H1 (cell line): Measurements from ENCODE around the gene CCP110. TPM values are rescaled to one million over a fixed set of nuclear protein-coding genes. Genes with fewer than 3 reads are reported as not detected.
"Not testable (repeated sequence)": the region's sequence is repeated elsewhere in the genome, so short reads cannot be mapped to it uniquely, and the experiment has no call there.

Source experiments
- CTCF ChIA-PET: fragments of 300-600 bp; sonication (Branson Sonifier 250); formaldehyde crosslinking; loops from one replicate; lab custom pipeline; 2021; ENCODE audit not compliant: partially characterized antibody; lab: Charles Lee
- POLR2A ChIA-PET: fragments of 300-600 bp; sonication (Branson Sonifier 250); formaldehyde crosslinking; loops from one replicate; lab custom pipeline; 2021; ENCODE audit warnings: inconsistent platforms; ENCODE audit not compliant: partially characterized antibody; lab: Charles Lee
- DNase-seq, 2 experiments: peaks; one replicate each; pipeline versions ENCODE4 v3.0.0 to v3.0.0-alpha.2; 2010 to 2022; ENCODE audit warnings: low spot score in 2 of 2, low read depth in 1 of 2, mixed read lengths in 1 of 2
- FAIRE-seq: peaks from 2 replicates; lab custom pipeline; 2011; peaks lifted over from hg19 to GRCh38; lab: Jason Lieb, UNC
- H2AFZ ChIP-seq: 2 replicates; pipeline ENCODE4 v1.8.1; 2012; ENCODE audit warnings: low read length, inconsistent platforms
- H2AK5ac ChIP-seq: 2 replicates; pipeline ENCODE4 v1.6.1; 2013; ENCODE audit warnings: low read depth, low read length
- H2BK120ac ChIP-seq: replicated peaks from 2 replicates; pipeline ENCODE3; 2013; ENCODE audit warnings: low read depth, low read length, inconsistent platforms
- H2BK12ac ChIP-seq: 2 replicates; pipeline ENCODE4 v1.6.1; 2013; ENCODE audit warnings: low read depth, low read length
- H2BK15ac ChIP-seq: 2 replicates; pipeline ENCODE4 v1.6.1; 2013; ENCODE audit warnings: low read length
- H2BK20ac ChIP-seq: 2 replicates; pipeline ENCODE4 v1.6.1; 2013; ENCODE audit warnings: low read length
- H2BK5ac ChIP-seq: 2 replicates; pipeline ENCODE4 v1.6.1; 2013; ENCODE audit warnings: low read depth, low read length
- H3K14ac ChIP-seq: 2 replicates; pipeline ENCODE4 v1.6.1; 2013; ENCODE audit warnings: inconsistent platforms; ENCODE audit not compliant: insufficient read length
- H3K18ac ChIP-seq: 2 replicates; pipeline ENCODE4 v1.6.1; 2013; ENCODE audit warnings: low read length; ENCODE audit errors: extremely low read depth
- H3K23ac ChIP-seq: 2 replicates; pipeline ENCODE4 v1.6.1; 2013; ENCODE audit warnings: inconsistent platforms; ENCODE audit not compliant: insufficient read length
- H3K23me2 ChIP-seq: 2 replicates; pipeline ENCODE4 v1.6.1; 2013; ENCODE audit warnings: low read depth, low read length
- H3K27ac ChIP-seq: 2 replicates; pipeline ENCODE4 v1.6.1; 2011; ENCODE audit warnings: low read depth, low read length, inconsistent platforms
- H3K27me3 ChIP-seq, 4 experiments: replicated peaks in 1 of 4; 1 replicate in 1 of 4; 2 replicates in 3 of 4; pipeline versions ENCODE4 v1.6.1 to v1.8.1; 2011 to 2013; ENCODE audit warnings: low read length in 3 of 4, mild to moderate bottlenecking in 3 of 4, inconsistent platforms in 2 of 4, mixed read lengths in 2 of 4, moderate library complexity in 1 of 4; ENCODE audit not compliant: control insufficient read depth in 3 of 4, insufficient read depth in 3 of 4; ENCODE audit errors: extremely low read depth in 1 of 4
- H3K36me3 ChIP-seq, 4 experiments: 2 replicates each; pipeline versions ENCODE4 v1.6.1 to v1.8.1; 2011 to 2013; ENCODE audit warnings: mild to moderate bottlenecking in 4 of 4, low read length in 3 of 4, moderate library complexity in 2 of 4, control low read depth in 1 of 4, inconsistent platforms in 1 of 4; ENCODE audit not compliant: insufficient read depth in 4 of 4, control insufficient read depth in 2 of 4
- H3K4ac ChIP-seq: replicated peaks from 2 replicates; pipeline ENCODE3; 2013; ENCODE audit warnings: low read length, low read depth, mixed read lengths, inconsistent platforms; ENCODE audit not compliant: insufficient read length
- H3K4me1 ChIP-seq, 4 experiments: replicated peaks in 1 of 4; 1 replicate in 1 of 4; 2 replicates in 3 of 4; pipeline versions ENCODE4 v1.6.1 to v1.8.1; 2011 to 2013; ENCODE audit warnings: low read length in 3 of 4, inconsistent platforms in 2 of 4, mixed read lengths in 1 of 4; ENCODE audit not compliant: insufficient read depth in 4 of 4, control insufficient read depth in 3 of 4
- H3K4me2 ChIP-seq, 2 experiments: 2 replicates each; pipeline versions ENCODE4 v1.6.1 to v1.8.1; 2011 to 2013; ENCODE audit warnings: low read depth in 2 of 2, low read length in 2 of 2, control low read depth in 1 of 2, inconsistent platforms in 1 of 2, mild to moderate bottlenecking in 1 of 2; ENCODE audit not compliant: insufficient read depth in 1 of 2
- H3K4me3 ChIP-seq, 4 experiments: fragments of 200-600, 300-600 bp in 1 of 4; sonication (generic), shearing (Covaris generic), sonication (Bioruptor Twin) in 1 of 4; 2 replicates each; pipeline versions ENCODE4 v1.5.1 to v1.8.1; 2011 to 2016; ENCODE audit warnings: low read length in 4 of 4, low read depth in 3 of 4, control low read depth in 2 of 4, inconsistent platforms in 2 of 4, mild to moderate bottlenecking in 2 of 4, mixed read lengths in 1 of 4, moderate library complexity in 1 of 4; ENCODE audit not compliant: insufficient read depth in 2 of 4; ENCODE audit errors: extremely low read depth in 1 of 4
- H3K56ac ChIP-seq: replicated peaks from 2 replicates; pipeline ENCODE3; 2013; ENCODE audit warnings: low read depth, mild to moderate bottlenecking, mixed read lengths, low read length, inconsistent platforms; ENCODE audit not compliant: insufficient read length
- H3K79me1 ChIP-seq: 2 replicates; pipeline ENCODE4 v1.6.1; 2013; ENCODE audit warnings: low read depth, low read length, control low read depth
- H3K79me2 ChIP-seq, 2 experiments: 2 replicates each; pipeline versions ENCODE4 v1.6.1 to v1.8.1; 2012 to 2013; ENCODE audit warnings: low read length in 2 of 2, mild to moderate bottlenecking in 2 of 2, inconsistent platforms in 1 of 2; ENCODE audit not compliant: insufficient read depth in 2 of 2, control insufficient read depth in 1 of 2
- H3K9ac ChIP-seq, 4 experiments: replicated peaks in 1 of 4; 1 replicate in 1 of 4; 2 replicates in 3 of 4; pipeline versions ENCODE4 v1.6.1 to v1.8.1; 2011 to 2013; ENCODE audit warnings: low read depth in 3 of 4, low read length in 3 of 4, control low read depth in 2 of 4, mild to moderate bottlenecking in 2 of 4, moderate library complexity in 2 of 4, inconsistent platforms in 1 of 4; ENCODE audit errors: extremely low read depth in 1 of 4
- H3K9me3 ChIP-seq, 2 experiments: 2 replicates each; pipeline versions ENCODE4 v1.6.1 to v1.8.1; 2012 to 2013; ENCODE audit warnings: mild to moderate bottlenecking in 2 of 2, moderate library complexity in 2 of 2, control low read depth in 1 of 2, inconsistent platforms in 1 of 2, low read depth in 1 of 2, low read length in 1 of 2, mixed read lengths in 1 of 2; ENCODE audit not compliant: insufficient read depth in 2 of 2
- H4K20me1 ChIP-seq, 2 experiments: replicated peaks in 1 of 2; 2 replicates each; pipeline versions ENCODE3 to v1.8.1; 2011 to 2013; ENCODE audit warnings: inconsistent platforms in 2 of 2, low read length in 2 of 2, mild to moderate bottlenecking in 1 of 2; ENCODE audit not compliant: insufficient read depth in 2 of 2, control insufficient read depth in 1 of 2
- H4K5ac ChIP-seq: 2 replicates; pipeline ENCODE4 v1.6.1; 2013; ENCODE audit warnings: low read length, low read depth, mixed read lengths, inconsistent platforms; ENCODE audit not compliant: insufficient read length
- H4K8ac ChIP-seq: 2 replicates; pipeline ENCODE4 v1.8.0; 2013; ENCODE audit warnings: mild to moderate bottlenecking, moderate library complexity, low read length, inconsistent platforms; ENCODE audit not compliant: insufficient read depth; ENCODE audit errors: extremely low read depth
- H4K91ac ChIP-seq: replicated peaks from 2 replicates; pipeline ENCODE3; 2013; ENCODE audit warnings: low read length, mixed read lengths, inconsistent platforms; ENCODE audit not compliant: insufficient read length
- WGBS, 2 experiments: shearing (Covaris generic) in 1 of 2; methylation state at CpG; one replicate each; pipeline versions ENCODE4 v1.1.6 to v1.1.7; 2013 to 2015; ENCODE audit warnings: low lambda C conversion rate in 2 of 2, mixed read lengths in 2 of 2, inconsistent platforms in 1 of 2, low coverage in 1 of 2, missing lambda C conversion rate in 1 of 2; ENCODE audit not compliant: insufficient replicate concordance in 2 of 2, insufficient coverage in 1 of 2, insufficient read length in 1 of 2; ENCODE audit errors: extremely low coverage in 1 of 2, missing lambda C conversion rate in 1 of 2; 5-methylcytosine and 5-hydroxymethylcytosine counted together
- polyA plus RNA-seq, 7 experiments: library from polyadenylated mRNA; depleted of rRNA in 3 of 7; stranded (reverse) in 5 of 7; unstranded in 2 of 7; fragments of >200 nt in 5 of 7; fragments of 200-250 nt in 2 of 7; gene quantifications; 1 replicate in 5 of 7; 2 replicates in 1 of 7; 4 replicates in 1 of 7; pipeline versions ENCODE4 v1.2.1 to v1.2.3, GENCODE V29; 2011 to 2013; ENCODE audit warnings: missing spikeins in 2 of 7, mixed read lengths in 2 of 7
- total RNA-seq: library from RNA; stranded (reverse); fragmentation: NEBNext Ultra II Directional; extraction: Animal tissue kit (Norgen Biotek cat#: 25700); gene quantifications from 2 replicates; pipeline ENCODE4 v1.2.1, GENCODE V29; 2021

Gene CCP110
- total and polyA plus RNA-seq, 2 of the 8 experiments (the other 6 are each of a cell fraction or from before 2014, with no cell fraction given), result 3.2 to 19.8 TPM

DNA sequence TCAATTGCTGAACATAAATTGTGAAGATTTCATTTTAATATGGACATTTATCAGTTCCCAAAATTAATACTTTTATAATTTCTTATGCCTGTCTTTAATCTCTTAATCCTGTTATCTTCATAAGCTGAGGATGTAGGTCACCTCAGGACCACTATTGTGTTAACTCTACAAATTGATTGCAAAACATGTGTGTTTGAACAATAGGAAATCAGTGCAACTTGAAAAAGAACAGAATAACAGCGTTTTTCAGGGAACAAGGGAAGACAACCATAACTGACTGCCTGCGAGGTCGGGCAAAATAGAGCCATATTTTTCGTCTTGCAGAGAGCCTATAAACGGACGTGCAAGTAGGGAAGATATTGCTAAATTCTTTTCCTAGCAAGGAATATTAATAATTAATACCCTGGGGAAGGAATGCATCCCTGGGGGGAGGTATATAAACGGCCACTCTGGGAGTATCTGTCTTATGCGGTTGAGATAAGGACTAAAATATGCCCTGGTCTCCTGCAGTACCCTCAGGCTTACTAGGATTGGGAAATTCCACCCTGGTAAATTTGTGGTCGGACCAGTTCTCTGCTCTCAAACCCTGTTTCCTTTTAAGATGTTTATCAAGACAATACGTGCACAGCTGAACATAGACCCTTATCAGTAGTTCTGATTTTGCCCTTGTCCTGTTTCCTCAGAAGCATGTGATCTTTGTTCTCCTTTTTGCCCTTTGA, 19.7 kb downstream of the CCP110 start:
- H2BK15ac ChIP-seq, H4K8ac ChIP-seq, POLR2A ChIA-PET, H3K79me1 ChIP-seq, H3K9me3 ChIP-seq, H2BK120ac ChIP-seq, H2BK5ac ChIP-seq, H2BK20ac ChIP-seq, FAIRE-seq, H3K4me1 ChIP-seq, H4K5ac ChIP-seq, H2BK12ac ChIP-seq, H4K20me1 ChIP-seq, H4K91ac ChIP-seq, H3K4me2 ChIP-seq, H2AK5ac ChIP-seq, H3K9ac ChIP-seq, DNase-seq, H3K27me3 ChIP-seq, H3K23ac ChIP-seq, H3K14ac ChIP-seq, H3K4ac ChIP-seq, H2AFZ ChIP-seq, H3K4me3 ChIP-seq, H3K56ac ChIP-seq, H3K23me2 ChIP-seq, H3K27ac ChIP-seq, H3K18ac ChIP-seq, H3K79me2 ChIP-seq: not testable (repeated sequence)
- CTCF ChIA-PET, result interaction anchor here (2.0 kb wide), 1 partner anchor 11 kb away, joined by 8 read pairs; the partner anchor contains the start of gene VPS35L
- H3K36me3 ChIP-seq, result peaks cover 0 to 52% (median 25%) of the 10 kb centered on the region in 4 experiments; a peak in 6 of 8 replicates
- WGBS, 2 experiments, result 97% methylated on average over 10 of the region's 10 CpGs; no CpG with 5 or more reads in 1 of the 2 experiments
